Measurements from ENCODE around the gene CASZ1.

DNA sequence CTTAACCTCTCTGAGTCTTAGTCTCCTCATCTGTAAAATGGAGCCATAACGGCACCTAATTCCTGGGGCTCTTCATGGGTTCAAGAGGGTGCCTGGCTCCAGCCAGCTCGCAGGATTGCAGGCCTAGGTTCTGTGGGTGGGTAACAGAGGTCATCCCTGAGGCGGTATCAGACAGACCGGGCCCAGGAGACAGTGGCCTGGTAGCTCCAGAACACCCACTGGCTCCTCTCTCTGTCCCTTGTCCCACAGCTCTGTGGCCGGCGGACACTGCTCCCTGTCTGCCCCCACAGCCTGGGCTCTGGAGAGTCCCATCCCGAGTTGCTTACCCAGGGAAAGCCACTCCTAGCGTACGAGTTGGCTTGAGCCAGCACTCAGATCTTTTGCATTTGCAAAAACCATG lies 171.4 kb downstream of the CASZ1 start:
- TF ChIP-seq POLR2AphosphoS5 (IDR thresholded peaks at IDR 0.05) = no peak
- no peak for TF ChIP-seq POLR2A (IDR thresholded peaks at IDR 0.05; ENCODE audit: low read depth)
- no peak for TF ChIP-seq EP300 (IDR thresholded peaks at IDR 0.05)
